Keratinocyte (primary cell): ENCODE data around the gene IKZF1.

Experiments
- CTCF ChIP-seq, 3 experiments: IDR thresholded peaks in 1 of 3; conservative IDR thresholded peaks in 1 of 3; optimal IDR thresholded peaks in 1 of 3; 2 replicates in 2 of 3; 3 replicates in 1 of 3; pipeline versions ENCODE3 to v1.5.1; 2011; ENCODE audit warnings: low read length in 3 of 3, mild to moderate bottlenecking in 3 of 3, moderate library complexity in 2 of 3, control low read depth in 1 of 3, inconsistent platforms in 1 of 3; ENCODE audit not compliant: insufficient read depth in 2 of 3; ENCODE audit errors: extremely low read depth in 1 of 3
- EZH2 ChIP-seq: IDR thresholded peaks from one replicate; pipeline ENCODE4 v1.6.1; 2012; ENCODE audit warnings: inconsistent platforms, mild to moderate bottlenecking, low read length, moderate library complexity

- no peak for TF ChIP-seq CTCF (optimal IDR thresholded peaks at IDR 0.05 in 1 of 3, IDR thresholded peaks at IDR 0.05 in 1 of 3, conservative IDR thresholded peaks at IDR 0.05 in 1 of 3; ENCODE audit: extremely low read depth in 1 of 3, insufficient read depth in 2 of 3, low read length in 3 of 3)
- TF ChIP-seq EZH2, result no peak
These were observed 92.9 kb downstream of the IKZF1 start for GRCh38 chr7:50397320-50397970.
